GM12878 (cell line): ENCODE results near the gene SYNGAP1. TPM values are rescaled to one million over a fixed set of nuclear protein-coding genes. Genes with fewer than 3 reads are reported as not detected.

ENCODE experiments used
- ATAC-seq: fragments of 200-7000 bp; cut with Tn5 transposase; 3 replicates; pipeline ENCODE4 v1.9.1; 2020; ENCODE audit warnings: mild to moderate bottlenecking, moderate library complexity
- BruUV-seq: library from RNA; stranded (reverse); fragments of 400-500 nt; replicated peaks from 2 replicates; lab custom pipeline; 2021; lab: Mats Ljungman, UMichigan
- CTCF ChIA-PET: fragments of 300-600 bp; sonication (Branson Sonifier 250); formaldehyde crosslinking; extraction: SDS; loops from one replicate; lab custom pipeline; 2021; ENCODE audit warnings: inconsistent platforms; lab: Yijun Ruan, JAX
- POLR2A ChIA-PET: fragments of 350-600 bp; formaldehyde crosslinking; extraction: SDS; loops from one replicate; lab custom pipeline; 2021; ENCODE audit warnings: inconsistent platforms; lab: Charles Lee
- RAD21 ChIA-PET: fragments of 300-600 bp; sonication (Branson Sonifier 250); formaldehyde crosslinking; loops from one replicate; lab custom pipeline; 2023; ENCODE audit warnings: antibody characterized with exemption; ENCODE audit not compliant: unreplicated experiment; lab: Charles Lee
- SMC1A ChIA-PET: fragments of 300-600 bp; sonication (Branson Sonifier 250); formaldehyde crosslinking; loops from one replicate; lab custom pipeline; 2023; ENCODE audit not compliant: unreplicated experiment, uncharacterized antibody; lab: Charles Lee
- DNase-seq: peaks from one replicate; pipeline ENCODE4 v3.0.0-alpha.2; 2011; ENCODE audit warnings: low read depth, low spot score
- FAIRE-seq: peaks from 3 replicates; lab custom pipeline; 2011; peaks lifted over from hg19 to GRCh38; lab: Jason Lieb, UNC
- H2AFZ ChIP-seq: 2 replicates; pipeline ENCODE4 v1.6.0; 2011; ENCODE audit warnings: low read depth, low read length, control low read depth; ENCODE audit not compliant: control insufficient read depth
- H3K27ac ChIP-seq: 2 replicates; pipeline ENCODE4 v1.5.1; 2011; ENCODE audit warnings: control low read depth; ENCODE audit not compliant: control insufficient read depth, insufficient read depth
- H3K27me3 ChIP-seq, 2 experiments: replicated peaks in 1 of 2; 2 replicates each; pipeline versions ENCODE4 v1.6.0 to v1.6.1; 2011; ENCODE audit warnings: low read length in 1 of 2; ENCODE audit not compliant: control insufficient read depth in 2 of 2, insufficient read depth in 2 of 2
- H3K36me3 ChIP-seq, 2 experiments: 2 replicates each; pipeline ENCODE4 v1.5.1; 2011; ENCODE audit warnings: low read length in 1 of 2; ENCODE audit not compliant: control insufficient read depth in 2 of 2, insufficient read depth in 2 of 2
- H3K4me1 ChIP-seq: 2 replicates; pipeline ENCODE4 v1.6.1; 2011; ENCODE audit warnings: mild to moderate bottlenecking, low read length, moderate library complexity, mixed read lengths; ENCODE audit not compliant: control insufficient read depth, insufficient read depth
- H3K4me2 ChIP-seq: 2 replicates; pipeline ENCODE4 v1.6.0; 2011; ENCODE audit warnings: control low read depth; ENCODE audit not compliant: control insufficient read depth, insufficient read depth
- H3K4me3 ChIP-seq: fragments of 200-600 bp; sonication (generic); 2 replicates; pipeline ENCODE4 v1.5.1; 2016
- H3K79me2 ChIP-seq: 2 replicates; pipeline ENCODE4 v1.6.0; 2011; ENCODE audit warnings: low read length; ENCODE audit not compliant: control insufficient read depth, insufficient read depth
- H3K9ac ChIP-seq: 2 replicates; pipeline ENCODE4 v1.8.0; 2011; ENCODE audit warnings: low read length, control low read depth, mixed read lengths; ENCODE audit not compliant: control insufficient read depth, insufficient read depth
- H3K9me3 ChIP-seq: replicated peaks from 3 replicates; pipeline ENCODE4 v1.5.1; 2011; ENCODE audit warnings: mild to moderate bottlenecking, low read length; ENCODE audit not compliant: control insufficient read depth, insufficient read depth
- H4K20me1 ChIP-seq: 2 replicates; pipeline ENCODE4 v1.6.0; 2011; ENCODE audit not compliant: control insufficient read depth, insufficient read depth
- ATF7 ChIP-seq: fragments of 450-650 bp; IDR thresholded peaks from 2 replicates; pipeline ENCODE4 v1.6.1; 2016; ENCODE audit warnings: low read depth, mild to moderate bottlenecking
- FOS ChIP-seq: IDR thresholded peaks from 3 replicates; pipeline ENCODE4 v1.6.1; 2011; ENCODE audit warnings: borderline replicate concordance; ENCODE audit not compliant: insufficient read length; ENCODE audit errors: extremely low read depth
- HCFC1 ChIP-seq: fragments of 150-350 bp; IDR thresholded peaks from 2 replicates; pipeline ENCODE4 v1.6.1; 2014; ENCODE audit warnings: low read length
- KDM1A ChIP-seq: fragments of 200-600 bp; sonication (generic); IDR thresholded peaks from 2 replicates; pipeline ENCODE4 v1.6.1; 2016; ENCODE audit warnings: borderline replicate concordance
- MEF2B ChIP-seq: fragments of 450-650 bp; IDR thresholded peaks from 2 replicates; pipeline ENCODE4 v1.6.1; 2018; ENCODE audit warnings: mild to moderate bottlenecking, moderate library complexity; ENCODE audit not compliant: partially characterized antibody, poor library complexity, severe bottlenecking
- MYC ChIP-seq: IDR thresholded peaks from 2 replicates; pipeline ENCODE4 v1.6.1; 2011; ENCODE audit warnings: mild to moderate bottlenecking, low read length, moderate library complexity, inconsistent platforms; ENCODE audit not compliant: insufficient read depth, insufficient replicate concordance, insufficient read length, severe bottlenecking
- RCOR1 ChIP-seq: conservative IDR thresholded peaks from 2 replicates; pipeline ENCODE4 v1.6.1; 2012; ENCODE audit warnings: low read depth, low read length, improper control_type of control experiment
- SIX5 ChIP-seq: IDR thresholded peaks from 2 replicates; pipeline ENCODE4 v1.6.1; 2011; ENCODE audit warnings: mild to moderate bottlenecking, low read depth, low read length, moderate library complexity; ENCODE audit not compliant: severe bottlenecking
- SPI1 ChIP-seq: IDR thresholded peaks from 2 replicates; pipeline ENCODE4 v1.6.1; 2011; ENCODE audit warnings: low read depth, mild to moderate bottlenecking, low read length, moderate library complexity, borderline replicate concordance; ENCODE audit not compliant: insufficient read depth
- TBL1XR1 ChIP-seq: IDR thresholded peaks from 2 replicates; pipeline ENCODE4 v1.6.1; 2012; ENCODE audit warnings: low read depth, low read length, improper control_type of control experiment
- TCF3 ChIP-seq: IDR thresholded peaks from 2 replicates; pipeline ENCODE4 v1.6.1; 2012; ENCODE audit warnings: low read depth, mild to moderate bottlenecking, low read length, borderline replicate concordance; ENCODE audit not compliant: insufficient read depth
- YY1 ChIP-seq: IDR thresholded peaks from 2 replicates; pipeline ENCODE4 v1.6.1; 2011; ENCODE audit warnings: low read depth, mild to moderate bottlenecking, low read length
- ZNF622 ChIP-seq: fragments of 450-650 bp; IDR thresholded peaks from 2 replicates; pipeline ENCODE4 v1.6.1; 2017; ENCODE audit warnings: mild to moderate bottlenecking, inconsistent platforms
- WGBS: methylation state at CpG from one replicate; pipeline ENCODE4 v1.1.6; 2016; ENCODE audit warnings: low lambda C conversion rate; ENCODE audit not compliant: insufficient replicate concordance, insufficient coverage; ENCODE audit errors: missing lambda C conversion rate; 5-methylcytosine and 5-hydroxymethylcytosine counted together
- in situ Hi-C: fragments of 300-500 bp; cut with MboI; formaldehyde crosslinking; loops from 9 replicates; pipeline ENCODE4 v1.14.3; 2018; ENCODE audit warnings: mixed read lengths
- intact Hi-C: fragments of 100-400 bp; cut with micrococcal nuclease; formaldehyde crosslinking; loops from one replicate; pipeline ENCODE4 v1.14.2; 2022; ENCODE audit not compliant: unreplicated experiment
- polyA plus RNA-seq, 11 experiments: library from polyadenylated mRNA; depleted of rRNA in 4 of 11; unstranded in 6 of 11; stranded (reverse) in 5 of 11; fragments of >200 nt; fragmentation: Nextera tagmentation in 4 of 11; fragmentation: Illumina TruSeq in 1 of 11; extraction: Ambion mirVana in 4 of 11; extraction: Trizol in 1 of 11; gene quantifications; 1 replicate in 1 of 11; 2 replicates in 10 of 11; pipeline versions ENCODE4 v1.2.1 to v1.2.3, GENCODE V29; 2011 to 2016; ENCODE audit warnings: inconsistent platforms in 2 of 11, missing spikeins in 2 of 11, low read depth in 1 of 11
- total RNA-seq, 4 experiments: library from RNA; depleted of rRNA in 3 of 4; stranded (reverse); fragments of >200 nt in 3 of 4; fragmentation: Illumina TruSeq in 1 of 4; extraction: Trizol in 1 of 4; gene quantifications; 2 replicates each; pipeline versions ENCODE4 v1.2.1 to v1.2.3, GENCODE V29; 2013 to 2021
- TF ChIP-seq, protein P1 (sequence below): IDR thresholded peaks from 2 replicates; pipeline ENCODE4 v1.6.1; 2011; ENCODE audit warnings: low read depth, low read length, improper control_type of control experiment, borderline replicate concordance
- TF ChIP-seq, protein P2 (sequence below): IDR thresholded peaks from 2 replicates; pipeline ENCODE4 v1.6.1; 2012; ENCODE audit warnings: low read depth, low read length, improper control_type of control experiment
- TF ChIP-seq, protein P3 (sequence below): IDR thresholded peaks from 2 replicates; pipeline ENCODE4 v1.6.1; 2012; ENCODE audit warnings: low read depth, low read length, improper control_type of control experiment

The SYNGAP1 gene
- total and polyA plus RNA-seq, 10 of the 15 experiments (the other 5 are each of a cell fraction or from before 2014, with no cell fraction given) = 0.05 to 9.2 (median 1.2) TPM

DNA sequence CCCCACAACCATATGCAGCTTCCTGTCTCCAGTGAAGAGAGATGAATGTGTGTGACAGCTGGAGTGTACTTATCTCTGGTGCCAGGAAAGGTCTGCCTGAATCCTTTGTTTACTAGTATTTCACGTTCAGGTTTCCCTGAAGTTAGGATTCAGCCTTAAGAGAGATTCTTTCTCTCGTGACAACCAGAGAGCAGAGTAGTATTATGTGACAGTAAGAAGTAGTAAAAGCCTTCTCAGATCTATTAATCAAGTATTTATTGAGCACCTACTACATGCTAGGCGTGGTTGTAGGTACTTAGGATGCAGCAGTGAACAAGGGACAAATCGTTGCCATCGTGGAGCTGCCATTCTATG lies 27.3 kb upstream of the SYNGAP1 start:
- H3K27ac ChIP-seq = peak overlapping the region; percentile 91
- peaks cover 54% of the 10 kb centered on the region for H3K79me2 ChIP-seq
- no peaks in the 10 kb centered on the region for H3K27me3 ChIP-seq
- peaks cover 6% of the 10 kb centered on the region for H3K4me1 ChIP-seq
- peak overlapping the region; percentile 94 for H3K9ac ChIP-seq
- TF ChIP-seq KDM1A (no peak), YY1 (no peak), SIX5 (no peak), MYC (no peak), ZNF622 (no peak), FOS (no peak), TCF3 (no peak), MEF2B (no peak), RCOR1 (no peak), TBL1XR1 (no peak), HCFC1 (no peak), SPI1 (no peak), ATF7 (no peak)
- TF ChIP-seq, protein P1, sequence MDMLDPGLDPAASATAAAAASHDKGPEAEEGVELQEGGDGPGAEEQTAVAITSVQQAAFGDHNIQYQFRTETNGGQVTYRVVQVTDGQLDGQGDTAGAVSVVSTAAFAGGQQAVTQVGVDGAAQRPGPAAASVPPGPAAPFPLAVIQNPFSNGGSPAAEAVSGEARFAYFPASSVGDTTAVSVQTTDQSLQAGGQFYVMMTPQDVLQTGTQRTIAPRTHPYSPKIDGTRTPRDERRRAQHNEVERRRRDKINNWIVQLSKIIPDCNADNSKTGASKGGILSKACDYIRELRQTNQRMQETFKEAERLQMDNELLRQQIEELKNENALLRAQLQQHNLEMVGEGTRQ = no peak
- TF ChIP-seq, protein P2, sequence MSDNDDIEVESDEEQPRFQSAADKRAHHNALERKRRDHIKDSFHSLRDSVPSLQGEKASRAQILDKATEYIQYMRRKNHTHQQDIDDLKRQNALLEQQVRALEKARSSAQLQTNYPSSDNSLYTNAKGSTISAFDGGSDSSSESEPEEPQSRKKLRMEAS = no peak
- TF ChIP-seq, protein P3, sequence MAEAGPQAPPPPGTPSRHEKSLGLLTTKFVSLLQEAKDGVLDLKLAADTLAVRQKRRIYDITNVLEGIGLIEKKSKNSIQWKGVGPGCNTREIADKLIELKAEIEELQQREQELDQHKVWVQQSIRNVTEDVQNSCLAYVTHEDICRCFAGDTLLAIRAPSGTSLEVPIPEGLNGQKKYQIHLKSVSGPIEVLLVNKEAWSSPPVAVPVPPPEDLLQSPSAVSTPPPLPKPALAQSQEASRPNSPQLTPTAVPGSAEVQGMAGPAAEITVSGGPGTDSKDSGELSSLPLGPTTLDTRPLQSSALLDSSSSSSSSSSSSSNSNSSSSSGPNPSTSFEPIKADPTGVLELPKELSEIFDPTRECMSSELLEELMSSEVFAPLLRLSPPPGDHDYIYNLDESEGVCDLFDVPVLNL = no peak
- ATAC-seq (peak; percentile 5; the same call in 2 of the 3 replicates), DNase-seq (no peak), FAIRE-seq (no peak)
- intact Hi-C loops = loop anchor here (5.0 kb wide), 1 partner anchor 115 kb away; the partner anchor contains the start of gene B3GALT4
- no peaks in the 10 kb centered on the region for H4K20me1 ChIP-seq
- H3K36me3 ChIP-seq = peaks cover 0 to 2% of the 10 kb centered on the region in 2 experiments; a peak in 1 of 4 replicates
- ChIA-PET CTCF (no interaction called here), POLR2A (interaction anchor here (0.6 to 1.1 kb wide), 3 partner anchors 26 to 103 kb away, joined by 3 to 4 read pairs (median 4); partner anchors contain the start of gene SYNGAP1), SMC1A (interaction anchor here (1.6 kb wide), 1 partner anchor 115 kb away, joined by 3 read pairs; the partner anchor contains the start of gene B3GALT4), RAD21 (interaction anchor here (1.3 to 2.4 kb wide), 2 partner anchors 34 to 62 kb away, joined by 3 to 7 read pairs; partner anchors contain the start of gene ZBTB9)
- in situ Hi-C loops = no loop called here
- H3K9me3 ChIP-seq = no peaks in the 10 kb centered on the region
- BruUV-seq = TSS peak; percentile 76
- H3K4me3 ChIP-seq = peak overlapping the region; percentile 74
- WGBS = 2% methylated on average over 5 of the region's 5 CpGs
- H3K4me2 ChIP-seq = peak overlapping the region; percentile 97
- peak overlapping the region; percentile 42 for H2AFZ ChIP-seq
